ENCODE measurements around the gene SPIN4. TPM values are rescaled to one million over a fixed set of nuclear protein-coding genes. Genes with fewer than 3 reads are reported as not detected.
"Not testable (repeated sequence)": the region's sequence is repeated elsewhere in the genome, so short reads cannot be mapped to it uniquely, and the experiment has no call there.

SPIN4 gene
- total and polyA plus RNA-seq, 2 of the 8 experiments (the other 6 are each of a cell fraction or from before 2014, with no cell fraction given): 8.0 to 11.8 TPM

GRCh38 chrX:63393094-63393493 is 42.0 kb upstream of the SPIN4 start:
- POLR2A ChIA-PET (ENCODE audit: partially characterized antibody); H2AFZ ChIP-seq (ENCODE audit: low read length); H3K23ac ChIP-seq (ENCODE audit: insufficient read length); H4K20me1 ChIP-seq (replicated peaks in 1 of 2; ENCODE audit: control insufficient read depth in 1 of 2, insufficient read depth in 2 of 2, low read length in 2 of 2); H3K4me3 ChIP-seq (ENCODE audit: extremely low read depth in 1 of 4, insufficient read depth in 2 of 4, low read depth in 3 of 4, low read length in 4 of 4); H3K9me3 ChIP-seq (ENCODE audit: insufficient read depth in 2 of 2, low read depth in 1 of 2, low read length in 1 of 2); H3K18ac ChIP-seq (ENCODE audit: extremely low read depth, low read length); H3K9ac ChIP-seq (replicated peaks in 1 of 4; ENCODE audit: extremely low read depth in 1 of 4, low read depth in 3 of 4, low read length in 3 of 4); FAIRE-seq; H3K14ac ChIP-seq (ENCODE audit: insufficient read length); H3K4ac ChIP-seq (replicated peaks; ENCODE audit: insufficient read length, low read depth, low read length); H2BK5ac ChIP-seq (ENCODE audit: low read depth, low read length); H4K91ac ChIP-seq (replicated peaks; ENCODE audit: insufficient read length, low read length); H2BK120ac ChIP-seq (replicated peaks; ENCODE audit: low read depth, low read length); CTCF ChIA-PET (ENCODE audit: partially characterized antibody); H4K5ac ChIP-seq (ENCODE audit: insufficient read length, low read depth, low read length); H3K79me2 ChIP-seq (ENCODE audit: control insufficient read depth in 1 of 2, insufficient read depth in 2 of 2, low read length in 2 of 2); H2BK20ac ChIP-seq (ENCODE audit: low read length); H3K27ac ChIP-seq (ENCODE audit: low read depth, low read length); H3K23me2 ChIP-seq (ENCODE audit: low read depth, low read length); H3K56ac ChIP-seq (replicated peaks; ENCODE audit: insufficient read length, low read depth, low read length); H2AK5ac ChIP-seq (ENCODE audit: low read depth, low read length); H4K8ac ChIP-seq (ENCODE audit: extremely low read depth, insufficient read depth, low read length); H3K36me3 ChIP-seq (ENCODE audit: control insufficient read depth in 2 of 4, insufficient read depth in 4 of 4, low read length in 3 of 4); DNase-seq (ENCODE audit: low read depth in 1 of 2, low spot score in 2 of 2); H2BK12ac ChIP-seq (ENCODE audit: low read depth, low read length); H2BK15ac ChIP-seq (ENCODE audit: low read length); H3K27me3 ChIP-seq (replicated peaks in 1 of 4; ENCODE audit: control insufficient read depth in 3 of 4, extremely low read depth in 1 of 4, insufficient read depth in 3 of 4, low read length in 3 of 4); H3K4me2 ChIP-seq (ENCODE audit: insufficient read depth in 1 of 2, low read depth in 2 of 2, low read length in 2 of 2); H3K79me1 ChIP-seq (ENCODE audit: low read depth, low read length); H3K4me1 ChIP-seq (replicated peaks in 1 of 4; ENCODE audit: control insufficient read depth in 3 of 4, insufficient read depth in 4 of 4, low read length in 3 of 4): not testable (repeated sequence)
- no CpG with 5 or more reads among the region's 24 CpGs for WGBS, 2 experiments (ENCODE audit: extremely low coverage in 1 of 2, insufficient coverage in 1 of 2, insufficient read length in 1 of 2, insufficient replicate concordance in 2 of 2, low coverage in 1 of 2, low lambda C conversion rate in 2 of 2, missing lambda C conversion rate in 1 of 2)

All from H1 (cell line).